Activated CD8-positive, alpha-beta T cell treated with anti-CD3 and anti-CD28 coated beads for 36 hours (primary cell): ENCODE data around the gene TTC23. TPM values are rescaled to one million over a fixed set of nuclear protein-coding genes. Genes with fewer than 3 reads are reported as not detected.

ENCODE experiments used
- ATAC-seq: fragments of 200-7000 bp; cut with Tn5 transposase; one replicate; pipeline ENCODE4 v1.10.0; 2021; ENCODE audit warnings: mild to moderate bottlenecking, moderate library complexity
- CTCF ChIA-PET: fragments of 350-600 bp; sonication (Branson Sonifier 250); formaldehyde crosslinking; loops from one replicate; lab custom pipeline; 2021; ENCODE audit warnings: antibody characterized with exemption; lab: Charles Lee
- POLR2A ChIA-PET: fragments of 350-600 bp; sonication (Branson Sonifier 250); formaldehyde crosslinking; loops from one replicate; lab custom pipeline; 2021; ENCODE audit warnings: antibody characterized with exemption; lab: Charles Lee
- DNase-seq: peaks from one replicate; pipeline ENCODE4 v3.0.0-alpha.2; 2020
- H3K27ac Mint-ChIP-seq: one replicate; pipeline ENCODE4 v1.8.0; 2021; ENCODE audit warnings: mild to moderate bottlenecking, mixed read lengths
- H3K27me3 Mint-ChIP-seq: one replicate; pipeline ENCODE4 v1.8.0; 2021; ENCODE audit warnings: mixed read lengths
- H3K36me3 Mint-ChIP-seq: one replicate; pipeline ENCODE4 v1.8.0; 2021; ENCODE audit warnings: low read depth, mixed read lengths
- H3K4me1 Mint-ChIP-seq: one replicate; pipeline ENCODE4 v1.8.0; 2021; ENCODE audit warnings: low read depth, mixed read lengths
- H3K4me3 Mint-ChIP-seq: one replicate; pipeline ENCODE4 v1.8.0; 2021; ENCODE audit warnings: mild to moderate bottlenecking, moderate library complexity, mixed read lengths
- H3K9me3 Mint-ChIP-seq: one replicate; pipeline ENCODE4 v1.8.0; 2021; ENCODE audit warnings: mixed read lengths
- intact Hi-C: fragments of 100-400 bp; cut with micrococcal nuclease; formaldehyde crosslinking; loops from one replicate; pipeline ENCODE4 v1.10.0; 2022
- total RNA-seq, 2 experiments: library from RNA; stranded (reverse); gene quantifications; one replicate each; pipeline ENCODE4 v1.2.3, GENCODE V29; 2021
- TF ChIP-seq, protein P1 (sequence below): fragments of 200-600 bp; IDR thresholded peaks from one replicate; pipeline ENCODE4 v1.8.0; 2022; ENCODE audit warnings: antibody characterized with exemption, mild to moderate bottlenecking

TTC23 gene
- total RNA-seq, 2 experiments from 2014 or later, result 4.3 to 4.4 TPM

DNA sequence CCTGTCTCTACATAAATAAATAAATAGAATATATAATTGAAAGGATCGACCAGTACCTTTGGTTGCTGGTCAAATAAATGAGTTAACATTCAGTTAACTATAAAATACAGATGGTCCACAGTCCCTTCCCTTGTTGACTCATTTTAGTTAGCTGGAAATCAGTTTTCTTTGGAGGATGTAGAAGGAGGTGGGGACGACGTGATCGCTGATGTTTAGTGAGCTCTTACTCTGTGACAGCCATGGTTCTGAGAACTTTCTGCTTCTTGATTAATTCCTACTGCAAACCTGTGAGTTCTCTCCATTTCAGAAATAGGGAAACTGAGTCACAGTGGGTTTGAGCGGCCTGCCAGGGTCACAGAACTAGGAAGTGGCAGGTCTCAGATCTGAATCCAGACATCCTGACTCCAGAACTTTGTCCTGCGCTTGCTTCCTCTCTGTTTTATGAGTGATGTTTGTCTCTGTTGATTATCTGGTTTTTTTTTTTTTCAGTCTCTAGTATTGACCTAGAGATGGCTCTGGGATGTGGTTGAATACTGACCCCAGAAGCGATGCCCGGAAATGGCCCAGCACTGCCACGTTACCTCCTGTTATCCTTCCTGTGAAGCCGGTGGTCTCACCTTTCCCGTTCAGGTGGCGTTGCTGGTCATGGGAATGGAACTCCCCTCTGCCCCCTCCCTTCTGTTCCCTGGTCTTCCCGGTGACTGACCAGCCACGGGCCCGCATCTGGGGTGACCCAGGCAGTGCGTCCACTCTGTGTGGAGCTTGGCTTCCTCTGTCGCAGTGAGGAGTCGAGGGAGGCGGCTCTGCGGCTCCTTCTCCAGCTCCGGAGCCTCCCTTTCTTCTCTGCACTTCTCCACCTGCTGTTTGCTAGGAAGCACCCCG is 126.3 kb downstream of the TTC23 start:
- DNase-seq (no peak), ATAC-seq (no peak)
- Mint-ChIP-seq H3K4me1 (no peaks in the 10 kb centered on the region), H3K27ac (no peak overlapping the region), H3K9me3 (no peaks in the 10 kb centered on the region), H3K27me3 (no peaks in the 10 kb centered on the region), H3K36me3 (no peaks in the 10 kb centered on the region), H3K4me3 (no peak overlapping the region)
- CTCF ChIA-PET, result no interaction called here
- intact Hi-C loops, result no loop called here
- TF ChIP-seq, protein P1, sequence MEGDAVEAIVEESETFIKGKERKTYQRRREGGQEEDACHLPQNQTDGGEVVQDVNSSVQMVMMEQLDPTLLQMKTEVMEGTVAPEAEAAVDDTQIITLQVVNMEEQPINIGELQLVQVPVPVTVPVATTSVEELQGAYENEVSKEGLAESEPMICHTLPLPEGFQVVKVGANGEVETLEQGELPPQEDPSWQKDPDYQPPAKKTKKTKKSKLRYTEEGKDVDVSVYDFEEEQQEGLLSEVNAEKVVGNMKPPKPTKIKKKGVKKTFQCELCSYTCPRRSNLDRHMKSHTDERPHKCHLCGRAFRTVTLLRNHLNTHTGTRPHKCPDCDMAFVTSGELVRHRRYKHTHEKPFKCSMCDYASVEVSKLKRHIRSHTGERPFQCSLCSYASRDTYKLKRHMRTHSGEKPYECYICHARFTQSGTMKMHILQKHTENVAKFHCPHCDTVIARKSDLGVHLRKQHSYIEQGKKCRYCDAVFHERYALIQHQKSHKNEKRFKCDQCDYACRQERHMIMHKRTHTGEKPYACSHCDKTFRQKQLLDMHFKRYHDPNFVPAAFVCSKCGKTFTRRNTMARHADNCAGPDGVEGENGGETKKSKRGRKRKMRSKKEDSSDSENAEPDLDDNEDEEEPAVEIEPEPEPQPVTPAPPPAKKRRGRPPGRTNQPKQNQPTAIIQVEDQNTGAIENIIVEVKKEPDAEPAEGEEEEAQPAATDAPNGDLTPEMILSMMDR, result no peak
- POLR2A ChIA-PET, result no interaction called here

DNA sequence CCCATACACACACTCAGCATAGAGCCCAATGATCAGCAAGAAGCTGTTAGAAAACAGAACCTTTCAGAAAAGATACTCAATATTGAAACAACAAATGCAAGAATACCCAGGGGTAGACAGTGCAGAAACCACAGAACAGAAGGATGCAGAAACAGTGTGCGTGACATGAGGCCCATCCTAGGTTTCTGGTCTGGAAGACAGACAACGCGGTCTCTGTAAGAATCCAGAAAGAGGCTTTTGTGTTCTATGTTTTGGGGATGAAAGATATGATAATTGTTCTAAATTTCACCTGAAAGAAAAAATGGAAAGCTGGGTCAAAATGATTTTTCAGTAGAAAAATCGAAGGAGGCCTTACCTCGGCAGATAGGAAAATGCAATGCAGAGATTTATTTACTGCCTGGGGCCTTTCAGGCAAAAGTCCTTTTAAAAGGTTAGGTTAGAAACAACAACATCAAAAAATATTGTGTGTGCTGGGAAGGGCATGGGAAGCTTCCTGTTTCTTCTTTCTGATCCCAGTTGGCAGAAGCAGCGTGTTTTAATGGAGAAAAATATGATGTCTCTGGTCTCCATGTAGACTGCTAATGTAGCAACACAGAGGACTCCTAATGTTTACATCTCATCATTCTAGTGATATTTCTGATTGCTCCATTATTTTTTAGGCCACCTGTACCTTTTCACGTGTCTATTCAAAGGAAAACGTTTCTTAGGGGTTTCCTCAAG is 127.5 kb downstream of the TTC23 start:
- H3K36me3 Mint-ChIP-seq, result no peaks in the 10 kb centered on the region
- no peak for DNase-seq
- ATAC-seq, result no peak
- no peaks in the 10 kb centered on the region for H3K9me3 Mint-ChIP-seq
- H3K27ac Mint-ChIP-seq, result no peak overlapping the region
- TF ChIP-seq, protein P1, result no peak
- intact Hi-C loops, result no loop called here
- POLR2A ChIA-PET, result no interaction called here
- H3K4me3 Mint-ChIP-seq, result no peak overlapping the region
- no peaks in the 10 kb centered on the region for H3K4me1 Mint-ChIP-seq
- CTCF ChIA-PET, result interaction anchor here (0.8 kb wide), 1 partner anchor 374 kb away, joined by 3 read pairs; no protein-coding TSS in a partner anchor
- no peaks in the 10 kb centered on the region for H3K27me3 Mint-ChIP-seq

DNA sequence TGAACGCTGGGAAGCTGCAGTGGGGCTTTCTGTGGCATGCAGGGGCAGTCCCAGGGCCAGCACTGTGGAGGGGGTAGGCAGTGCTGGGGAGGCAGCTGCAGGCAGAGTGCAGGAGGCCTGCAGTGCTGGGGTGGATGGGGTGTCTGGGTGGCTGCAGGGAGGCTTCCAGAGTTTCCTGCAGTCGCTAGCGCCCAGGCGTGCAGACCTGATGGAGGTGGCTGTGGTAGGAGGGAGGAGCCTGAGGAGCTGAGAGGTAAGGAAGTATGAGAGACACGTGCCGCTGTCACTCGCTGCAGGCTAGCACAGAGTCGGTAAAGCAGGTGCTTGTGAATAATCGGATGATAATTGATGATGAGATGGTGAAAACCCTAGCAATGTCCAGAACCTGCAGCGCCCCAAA is 128.2 kb downstream of the TTC23 start:
- Mint-ChIP-seq H3K27me3 (no peaks in the 10 kb centered on the region), H3K27ac (no peak overlapping the region), H3K36me3 (no peaks in the 10 kb centered on the region), H3K4me3 (no peak overlapping the region), H3K9me3 (no peaks in the 10 kb centered on the region), H3K4me1 (no peaks in the 10 kb centered on the region)
- ATAC-seq, result no peak
- intact Hi-C loops, result no loop called here
- ChIA-PET CTCF (interaction anchor here (1.0 kb wide), 1 partner anchor 16 kb away, joined by 3 read pairs; the partner anchor contains the start of gene SYNM), POLR2A (no interaction called here)
- TF ChIP-seq, protein P1, result no peak
- DNase-seq, result no peak

DNA sequence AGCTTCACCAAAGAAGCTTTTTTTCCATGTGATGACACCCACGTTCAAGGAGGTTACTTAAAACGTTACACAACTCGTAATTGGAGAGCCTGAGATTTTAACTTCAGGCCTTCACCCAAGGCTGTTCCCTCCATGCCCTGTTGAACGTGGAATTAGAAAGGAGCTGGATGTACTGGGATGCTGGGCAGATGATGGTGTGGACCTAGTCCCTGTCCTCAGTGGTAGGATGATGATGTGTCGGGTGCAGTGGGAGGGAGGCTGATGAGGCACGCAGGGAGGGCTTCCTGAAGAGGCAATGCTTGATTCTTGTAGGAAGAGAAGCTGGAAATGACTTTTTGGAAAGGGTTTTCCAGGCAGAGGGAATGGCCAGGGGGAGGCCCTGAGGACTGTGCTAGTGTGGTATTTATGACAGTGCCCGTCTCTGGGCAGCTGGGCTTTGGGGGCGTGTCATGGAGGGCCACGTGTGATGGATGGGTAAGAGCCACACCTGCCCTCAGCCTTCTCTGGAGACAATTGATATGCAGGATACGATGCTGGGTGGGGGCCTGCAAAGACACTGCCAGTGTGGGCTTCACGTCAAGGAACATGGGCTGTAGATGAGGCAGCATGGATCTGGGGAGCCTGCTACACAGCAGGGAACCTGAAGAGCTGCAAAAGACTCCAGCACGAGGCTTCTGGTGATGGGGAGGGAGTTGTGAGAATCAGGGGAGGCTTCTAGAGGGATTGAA is 129.2 kb downstream of the TTC23 start:
- Mint-ChIP-seq H3K4me3 (no peak overlapping the region), H3K36me3 (no peaks in the 10 kb centered on the region), H3K9me3 (no peaks in the 10 kb centered on the region), H3K27me3 (no peaks in the 10 kb centered on the region), H3K27ac (no peak overlapping the region), H3K4me1 (no peaks in the 10 kb centered on the region)
- ATAC-seq (no peak), DNase-seq (no peak)
- intact Hi-C loops, result no loop called here
- POLR2A ChIA-PET, result interaction anchor here (1.0 kb wide), 1 partner anchor 529 kb away, joined by 3 read pairs; no protein-coding TSS in a partner anchor
- TF ChIP-seq, protein P1, result no peak
- CTCF ChIA-PET, result interaction anchor here (1.0 to 1.1 kb wide), 3 partner anchors 15 to 20 kb away, joined by 3 read pairs; partner anchors contain the start of gene SYNM
